ENCODE results near the gene SORBS2.
"Not testable (repeated sequence)": the region's sequence is repeated elsewhere in the genome, so short reads cannot be mapped to it uniquely, and the experiment has no call there.

The SORBS2 gene

GRCh38 chr4:185710487-185710995, 101.5 kb downstream of the SORBS2 start:
- TF ChIP-seq, protein P1, sequence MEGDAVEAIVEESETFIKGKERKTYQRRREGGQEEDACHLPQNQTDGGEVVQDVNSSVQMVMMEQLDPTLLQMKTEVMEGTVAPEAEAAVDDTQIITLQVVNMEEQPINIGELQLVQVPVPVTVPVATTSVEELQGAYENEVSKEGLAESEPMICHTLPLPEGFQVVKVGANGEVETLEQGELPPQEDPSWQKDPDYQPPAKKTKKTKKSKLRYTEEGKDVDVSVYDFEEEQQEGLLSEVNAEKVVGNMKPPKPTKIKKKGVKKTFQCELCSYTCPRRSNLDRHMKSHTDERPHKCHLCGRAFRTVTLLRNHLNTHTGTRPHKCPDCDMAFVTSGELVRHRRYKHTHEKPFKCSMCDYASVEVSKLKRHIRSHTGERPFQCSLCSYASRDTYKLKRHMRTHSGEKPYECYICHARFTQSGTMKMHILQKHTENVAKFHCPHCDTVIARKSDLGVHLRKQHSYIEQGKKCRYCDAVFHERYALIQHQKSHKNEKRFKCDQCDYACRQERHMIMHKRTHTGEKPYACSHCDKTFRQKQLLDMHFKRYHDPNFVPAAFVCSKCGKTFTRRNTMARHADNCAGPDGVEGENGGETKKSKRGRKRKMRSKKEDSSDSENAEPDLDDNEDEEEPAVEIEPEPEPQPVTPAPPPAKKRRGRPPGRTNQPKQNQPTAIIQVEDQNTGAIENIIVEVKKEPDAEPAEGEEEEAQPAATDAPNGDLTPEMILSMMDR (conservative IDR thresholded peaks at IDR 0.05; ENCODE audit: low read depth, low read length) = no peak
- no peak for DNase-seq (ENCODE audit: low read depth)
- no peak overlapping the region for H3K4me3 ChIP-seq (ENCODE audit: low read depth, low read length)

DNA sequence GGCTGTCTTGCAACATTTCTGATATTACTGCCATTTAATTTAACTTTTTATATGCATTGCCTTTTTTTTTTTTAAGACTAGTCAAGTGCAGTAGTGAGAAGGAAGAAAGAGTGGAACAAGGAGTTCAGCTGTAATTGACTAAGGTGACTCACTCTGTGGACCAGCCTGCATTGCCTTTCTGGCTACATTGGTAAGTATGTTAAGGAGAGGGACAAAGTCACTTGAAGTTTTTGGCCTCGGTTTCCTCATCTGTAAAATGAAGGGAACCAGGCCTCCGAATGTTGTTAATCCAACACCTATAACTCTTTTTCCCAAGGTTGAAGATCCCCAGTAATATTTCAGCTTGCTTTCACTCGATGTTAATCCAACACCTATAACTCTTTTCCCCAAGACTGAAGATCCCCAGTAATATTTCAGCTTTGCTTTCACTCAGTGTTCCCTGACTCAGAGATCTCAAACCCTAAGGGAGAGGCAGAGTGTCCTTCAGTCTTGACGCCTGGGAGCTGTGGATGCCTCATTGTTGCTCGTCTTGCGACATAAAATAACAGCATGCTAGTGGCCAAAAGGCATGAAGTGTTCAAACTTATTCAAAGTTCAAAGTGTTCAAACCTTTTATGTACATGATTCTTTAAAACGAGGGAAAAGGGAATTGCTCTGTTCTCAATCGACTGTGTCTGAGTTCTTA, 102.0 kb downstream of the SORBS2 start:
- H3K4me3 ChIP-seq (ENCODE audit: low read depth, low read length) = no peak overlapping the region
- TF ChIP-seq, protein P1 (conservative IDR thresholded peaks at IDR 0.05; ENCODE audit: low read depth, low read length) = no peak
- peak; percentile 78 for DNase-seq (ENCODE audit: low read depth)

DNA sequence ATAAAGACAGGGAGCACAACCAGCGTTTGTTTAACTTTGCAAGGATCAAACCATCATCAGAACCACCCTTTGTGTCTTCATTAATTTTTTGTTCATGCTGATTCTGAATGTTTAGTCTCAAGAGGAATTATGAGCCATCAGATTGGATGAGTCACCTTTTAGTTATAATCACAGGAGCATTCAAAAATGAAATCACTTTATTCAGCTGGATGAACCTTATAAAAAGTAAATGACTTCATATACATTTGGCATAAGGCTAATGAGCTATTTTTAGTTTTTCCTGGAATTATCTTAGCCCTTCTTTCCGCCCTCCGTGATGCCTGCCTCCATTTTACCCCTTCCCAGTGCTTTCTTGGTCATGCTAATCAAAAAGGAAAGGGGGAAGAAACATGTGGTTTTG, 103.6 kb downstream of the SORBS2 start:
- TF ChIP-seq, protein P1 (conservative IDR thresholded peaks at IDR 0.05; ENCODE audit: low read depth, low read length) = no peak
- H3K4me3 ChIP-seq (ENCODE audit: low read depth, low read length) = no peak overlapping the region
- peak; percentile 65 for DNase-seq (ENCODE audit: low read depth)

- peak; percentile 85 for DNase-seq (ENCODE audit: low read depth)
- not testable (repeated sequence) for H3K4me3 ChIP-seq (ENCODE audit: low read depth, low read length)
These were observed 104.4 kb downstream of the SORBS2 start for GRCh38 chr4:185707622-185708021.

GRCh38 chr4:185702147-185702663, 109.8 kb downstream of the SORBS2 start:
- no peak overlapping the region for H3K4me3 ChIP-seq (ENCODE audit: low read depth, low read length)
- DNase-seq (ENCODE audit: low read depth) = no peak
- TF ChIP-seq, protein P1 (conservative IDR thresholded peaks at IDR 0.05; ENCODE audit: low read depth, low read length) = no peak

DNA sequence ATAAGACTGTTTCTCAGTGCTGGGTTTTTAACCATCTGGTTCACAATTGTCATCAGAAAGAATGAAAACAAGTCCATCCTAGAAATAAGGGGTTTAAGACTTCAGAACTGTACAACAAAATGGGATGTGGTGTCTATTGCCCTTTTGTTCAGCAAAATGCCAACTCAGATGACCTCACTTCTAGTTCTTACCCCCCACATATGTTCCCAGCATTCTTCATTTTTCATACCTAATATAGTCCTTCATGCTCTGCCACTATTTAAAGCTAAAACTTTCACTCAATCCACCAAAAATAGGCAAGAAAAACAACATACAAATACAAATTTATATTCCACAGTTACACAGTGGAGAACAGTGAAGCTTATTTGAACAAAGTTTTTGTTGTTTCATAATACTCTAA, 111.4 kb downstream of the SORBS2 start:
- TF ChIP-seq, protein P1 (conservative IDR thresholded peaks at IDR 0.05; ENCODE audit: low read depth, low read length) = no peak
- no peak for DNase-seq (ENCODE audit: low read depth)
- H3K4me3 ChIP-seq (ENCODE audit: low read depth, low read length) = no peak overlapping the region

GRCh38 chr4:185700048-185700447, 111.9 kb downstream of the SORBS2 start:
- DNase-seq (ENCODE audit: low read depth) = no peak
- TF ChIP-seq, protein P1 (conservative IDR thresholded peaks at IDR 0.05; ENCODE audit: low read depth, low read length) = no peak
- no peak overlapping the region for H3K4me3 ChIP-seq (ENCODE audit: low read depth, low read length)
